SK-N-SH (cell line): ENCODE results near the gene THBS3. TPM values are rescaled to one million over a fixed set of nuclear protein-coding genes. Genes with fewer than 3 reads are reported as not detected.

Experiments
- CTCF ChIA-PET: fragments of 300-600, 350-600 bp; formaldehyde crosslinking; extraction: SDS; loops from one replicate; lab custom pipeline; 2021; lab: Yijun Ruan, JAX
- POLR2A ChIA-PET: fragments of 350-600 bp; sonication (Branson Sonifier 250); formaldehyde crosslinking; extraction: SDS; loops from one replicate; lab custom pipeline; 2020; ENCODE audit warnings: antibody characterized with exemption, inconsistent platforms; lab: Yijun Ruan, JAX
- DNase-seq: peaks from one replicate; pipeline ENCODE4 v3.0.0; 2012
- H2AFZ ChIP-seq: fragments of 200-600 bp; sonication (generic); 2 replicates; pipeline ENCODE4 v1.8.1; 2016; ENCODE audit warnings: antibody characterized with exemption, mild to moderate bottlenecking, low read depth
- H3F3A ChIP-seq: fragments of 200-600 bp; sonication (generic); replicated peaks from 2 replicates; pipeline ENCODE3; 2016; ENCODE audit warnings: antibody characterized with exemption, mild to moderate bottlenecking; ENCODE audit not compliant: insufficient read depth
- H3K27ac ChIP-seq, 2 experiments: fragments of 200-500 bp in 1 of 2; fragments of 200-600 bp in 1 of 2; sonication (Bioruptor generic) in 1 of 2; sonication (generic), shearing (Covaris generic) in 1 of 2; 2 replicates each; pipeline versions ENCODE4 v1.5.1 to v1.6.1; 2014 to 2016; ENCODE audit warnings: low read depth in 2 of 2, inconsistent platforms in 1 of 2, low read length in 1 of 2, mild to moderate bottlenecking in 1 of 2, mixed read lengths in 1 of 2
- H3K27me3 ChIP-seq: fragments of 200-600 bp; sonication (generic), shearing (Covaris generic); 2 replicates; pipeline ENCODE4 v1.6.1; 2016; ENCODE audit warnings: mixed run types; ENCODE audit not compliant: insufficient read depth
- H3K36me3 ChIP-seq, 2 experiments: fragments of 200-500 bp in 1 of 2; fragments of 200-600 bp in 1 of 2; sonication (Bioruptor generic) in 1 of 2; sonication (generic) in 1 of 2; replicated peaks in 1 of 2; 2 replicates each; pipeline versions ENCODE3 to v1.5.1; 2014 to 2016; ENCODE audit warnings: low read length in 1 of 2, mild to moderate bottlenecking in 1 of 2; ENCODE audit not compliant: insufficient read depth in 2 of 2, control insufficient read depth in 1 of 2
- H3K4me1 ChIP-seq, 2 experiments: fragments of 200-500 bp in 1 of 2; fragments of 200-600 bp in 1 of 2; sonication (Bioruptor generic) in 1 of 2; sonication (generic), shearing (Covaris generic) in 1 of 2; 2 replicates each; pipeline versions ENCODE4 v1.5.1 to v1.6.1; 2014 to 2016; ENCODE audit warnings: low read depth in 1 of 2, low read length in 1 of 2, mixed run types in 1 of 2; ENCODE audit not compliant: insufficient read depth in 2 of 2, control insufficient read depth in 1 of 2
- H3K4me2 ChIP-seq: fragments of 200-600 bp; sonication (generic), shearing (Covaris generic); 2 replicates; pipeline ENCODE4 v1.6.1; 2017; ENCODE audit warnings: mixed run types
- H3K4me3 ChIP-seq, 2 experiments: fragments of 200-500 bp in 1 of 2; fragments of 200-600 bp in 1 of 2; sonication (Bioruptor generic) in 1 of 2; sonication (generic), shearing (Covaris generic) in 1 of 2; 2 replicates each; pipeline versions ENCODE4 v1.5.1 to v1.8.1; 2014 to 2016; ENCODE audit warnings: low read depth in 2 of 2, inconsistent platforms in 1 of 2, low read length in 1 of 2, mild to moderate bottlenecking in 1 of 2, mixed read lengths in 1 of 2, moderate library complexity in 1 of 2
- H3K79me2 ChIP-seq: fragments of 200-600 bp; sonication (generic); 2 replicates; pipeline ENCODE4 v1.8.1; 2017; ENCODE audit warnings: mild to moderate bottlenecking; ENCODE audit not compliant: insufficient read depth
- H3K9ac ChIP-seq: fragments of 200-600 bp; sonication (generic); 2 replicates; pipeline ENCODE4 v1.6.1; 2017; ENCODE audit warnings: mixed run types
- H3K9me2 ChIP-seq: fragments of 200-600 bp; sonication (generic); 2 replicates; pipeline ENCODE4 v1.6.1; 2017; ENCODE audit warnings: mixed run types
- H3K9me3 ChIP-seq: fragments of 200-600 bp; sonication (generic); 2 replicates; pipeline ENCODE4 v1.6.1; 2017; ENCODE audit warnings: mixed run types, mild to moderate bottlenecking, moderate library complexity
- H4K20me1 ChIP-seq: fragments of 200-600 bp; sonication (generic); 2 replicates; pipeline ENCODE4 v1.6.1; 2017; ENCODE audit warnings: mild to moderate bottlenecking, mixed run types; ENCODE audit not compliant: insufficient read depth
- CHD2 ChIP-seq: fragments of 150-350 bp; IDR thresholded peaks from 2 replicates; pipeline ENCODE4 v1.6.1; 2018; ENCODE audit warnings: low read length; ENCODE audit not compliant: partially characterized antibody
- ELF1 ChIP-seq: IDR thresholded peaks from 2 replicates; pipeline ENCODE4 v1.4.0; 2012
- EZH2phosphoT487 ChIP-seq: fragments of 200-600 bp; sonication (generic); IDR thresholded peaks from 2 replicates; pipeline ENCODE4 v1.6.1; 2017; ENCODE audit warnings: low read depth, mixed run types, mild to moderate bottlenecking, antibody characterized with exemption, moderate library complexity, borderline replicate concordance
- FOXJ3 ChIP-seq: sonication (generic); formaldehyde crosslinking; IDR thresholded peaks from 2 replicates; pipeline ENCODE4 v1.5.1; 2020; ENCODE audit warnings: mild to moderate bottlenecking, missing genetic modification reagents
- FOXM1 ChIP-seq: IDR thresholded peaks from 2 replicates; pipeline ENCODE4 v1.4.0; 2012; ENCODE audit warnings: low read depth, mild to moderate bottlenecking
- GATA2 ChIP-seq: sonication (generic); formaldehyde crosslinking; IDR thresholded peaks from 2 replicates; pipeline ENCODE4 v1.5.0; 2020; ENCODE audit warnings: mild to moderate bottlenecking, missing genetic modification reagents
- JUND ChIP-seq: IDR thresholded peaks from 2 replicates; pipeline ENCODE4 v1.4.0; 2012
- POLR2AphosphoS5 ChIP-seq: IDR thresholded peaks from 2 replicates; pipeline ENCODE4 v1.6.1; 2012; ENCODE audit warnings: low read depth, low read length
- SMC3 ChIP-seq: IDR thresholded peaks from 2 replicates; pipeline ENCODE4 v1.6.1; 2012; ENCODE audit warnings: low read depth, low read length, improper control_type of control experiment
- ZBTB33 ChIP-seq: IDR thresholded peaks from 2 replicates; pipeline ENCODE4 v1.4.0; 2012; ENCODE audit warnings: low read depth, borderline replicate concordance
- WGBS: methylation state at CpG from one replicate; pipeline ENCODE4 v1.1.6; 2017; ENCODE audit warnings: low lambda C conversion rate; 5-methylcytosine and 5-hydroxymethylcytosine counted together
- polyA plus RNA-seq, 3 experiments: library from polyadenylated mRNA; depleted of rRNA; stranded (reverse); fragments of >200 nt; gene quantifications; 2 replicates each; pipeline ENCODE4 v1.2.3, GENCODE V29; 2012
- TF ChIP-seq, protein P1 (sequence below): IDR thresholded peaks from 2 replicates; pipeline ENCODE4 v1.6.1; 2012; ENCODE audit warnings: mild to moderate bottlenecking, low read depth, low read length, moderate library complexity
- TF ChIP-seq, protein P2 (sequence below): fragments of 150-350 bp; IDR thresholded peaks from 2 replicates; pipeline ENCODE4 v1.6.1; 2017; ENCODE audit warnings: antibody characterized with exemption, low read length, low read depth, borderline replicate concordance

The THBS3 gene
- polyA plus RNA-seq, 1 of the 3 experiments (the other 2 are of a cell fraction), result 124 TPM

- TF ChIP-seq, protein P1, sequence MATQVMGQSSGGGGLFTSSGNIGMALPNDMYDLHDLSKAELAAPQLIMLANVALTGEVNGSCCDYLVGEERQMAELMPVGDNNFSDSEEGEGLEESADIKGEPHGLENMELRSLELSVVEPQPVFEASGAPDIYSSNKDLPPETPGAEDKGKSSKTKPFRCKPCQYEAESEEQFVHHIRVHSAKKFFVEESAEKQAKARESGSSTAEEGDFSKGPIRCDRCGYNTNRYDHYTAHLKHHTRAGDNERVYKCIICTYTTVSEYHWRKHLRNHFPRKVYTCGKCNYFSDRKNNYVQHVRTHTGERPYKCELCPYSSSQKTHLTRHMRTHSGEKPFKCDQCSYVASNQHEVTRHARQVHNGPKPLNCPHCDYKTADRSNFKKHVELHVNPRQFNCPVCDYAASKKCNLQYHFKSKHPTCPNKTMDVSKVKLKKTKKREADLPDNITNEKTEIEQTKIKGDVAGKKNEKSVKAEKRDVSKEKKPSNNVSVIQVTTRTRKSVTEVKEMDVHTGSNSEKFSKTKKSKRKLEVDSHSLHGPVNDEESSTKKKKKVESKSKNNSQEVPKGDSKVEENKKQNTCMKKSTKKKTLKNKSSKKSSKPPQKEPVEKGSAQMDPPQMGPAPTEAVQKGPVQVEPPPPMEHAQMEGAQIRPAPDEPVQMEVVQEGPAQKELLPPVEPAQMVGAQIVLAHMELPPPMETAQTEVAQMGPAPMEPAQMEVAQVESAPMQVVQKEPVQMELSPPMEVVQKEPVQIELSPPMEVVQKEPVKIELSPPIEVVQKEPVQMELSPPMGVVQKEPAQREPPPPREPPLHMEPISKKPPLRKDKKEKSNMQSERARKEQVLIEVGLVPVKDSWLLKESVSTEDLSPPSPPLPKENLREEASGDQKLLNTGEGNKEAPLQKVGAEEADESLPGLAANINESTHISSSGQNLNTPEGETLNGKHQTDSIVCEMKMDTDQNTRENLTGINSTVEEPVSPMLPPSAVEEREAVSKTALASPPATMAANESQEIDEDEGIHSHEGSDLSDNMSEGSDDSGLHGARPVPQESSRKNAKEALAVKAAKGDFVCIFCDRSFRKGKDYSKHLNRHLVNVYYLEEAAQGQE, result no peak
- no peak for TF ChIP-seq EZH2phosphoT487
These were observed 46.6 kb upstream of the THBS3 start (continued) for GRCh38 chr1:155254228-155254713.

DNA sequence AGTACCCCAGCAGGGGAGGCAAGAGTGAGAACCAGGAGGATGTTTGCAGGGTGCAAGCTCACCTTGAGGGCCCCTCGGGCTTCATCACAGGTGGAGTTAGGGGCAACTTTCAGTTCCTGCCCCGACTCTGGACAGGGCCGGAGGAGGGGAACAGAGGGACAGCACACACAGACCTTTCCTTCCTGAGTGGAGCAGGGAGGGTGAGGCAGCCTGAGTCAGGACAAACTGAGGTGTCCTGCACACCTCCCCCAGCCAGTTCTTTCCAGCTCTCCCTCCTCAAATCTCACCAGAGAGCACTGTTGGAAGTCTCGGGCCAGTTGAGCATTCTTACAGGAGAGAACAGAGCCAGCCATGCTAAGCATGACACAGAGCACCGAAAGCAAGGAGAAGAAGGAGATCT, 46.1 kb upstream of the THBS3 start:
- 0% methylated on average over 2 of the region's 5 CpGs for WGBS
- H3K27me3 ChIP-seq, result no peaks in the 10 kb centered on the region
- peak overlapping the region; percentile 79 to 82 for H3K4me3 ChIP-seq
- H3F3A ChIP-seq, result peaks cover 39% of the 10 kb centered on the region
- POLR2A ChIA-PET, result no interaction called here
- H3K79me2 ChIP-seq, result peaks cover 23% of the 10 kb centered on the region
- no peaks in the 10 kb centered on the region for H3K9me3 ChIP-seq
- H3K27ac ChIP-seq, result peak overlapping the region in 1 of 2 experiments; percentile 93; a peak in 2 of 4 replicates
- H4K20me1 ChIP-seq, result no peaks in the 10 kb centered on the region
- H3K4me2 ChIP-seq, result peak overlapping the region; percentile 100
- TF ChIP-seq GATA2 (CRISPR knock-in tag) (no peak), SMC3 (no peak), CHD2 (no peak), EZH2phosphoT487 (no peak), JUND (no peak), ZBTB33 (no peak), ELF1 (no peak), FOXM1 (no peak), POLR2AphosphoS5 (no peak), FOXJ3 (CRISPR knock-in tag) (no peak)
- TF ChIP-seq, protein P2, sequence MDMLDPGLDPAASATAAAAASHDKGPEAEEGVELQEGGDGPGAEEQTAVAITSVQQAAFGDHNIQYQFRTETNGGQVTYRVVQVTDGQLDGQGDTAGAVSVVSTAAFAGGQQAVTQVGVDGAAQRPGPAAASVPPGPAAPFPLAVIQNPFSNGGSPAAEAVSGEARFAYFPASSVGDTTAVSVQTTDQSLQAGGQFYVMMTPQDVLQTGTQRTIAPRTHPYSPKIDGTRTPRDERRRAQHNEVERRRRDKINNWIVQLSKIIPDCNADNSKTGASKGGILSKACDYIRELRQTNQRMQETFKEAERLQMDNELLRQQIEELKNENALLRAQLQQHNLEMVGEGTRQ, result no peak
- no peak for DNase-seq
- H3K4me1 ChIP-seq, result peaks cover 0 to 20% of the 10 kb centered on the region in 2 experiments; a peak in 1 of 4 replicates
- no peak overlapping the region for H2AFZ ChIP-seq
- CTCF ChIA-PET, result interaction anchor here (1.0 to 13.3 kb wide), 2 partner anchors 71 to 813 kb away, joined by 3 to 184 read pairs; partner anchors contain the start of gene RUSC1
- H3K9ac ChIP-seq, result peak overlapping the region; percentile 77
- H3K36me3 ChIP-seq, result peaks cover 13 to 27% of the 10 kb centered on the region in 2 experiments
- H3K9me2 ChIP-seq, result no peaks in the 10 kb centered on the region
